ENCODE measurements around the gene COL27A1.

Gene COL27A1

GRCh38 chr9:114300846-114301797 is 145.8 kb downstream of the COL27A1 start:
- no peak for DNase-seq (ENCODE audit: low read depth in 2 of 2, low spot score in 1 of 2)

- DNase-seq (ENCODE audit: low read depth in 2 of 2, low spot score in 1 of 2), result no peak
These were observed 146.6 kb downstream of the COL27A1 start for GRCh38 chr9:114301798-114302565.

GRCh38 chr9:114302727-114303126 is 147.4 kb downstream of the COL27A1 start:
- DNase-seq (ENCODE audit: low read depth in 2 of 2, low spot score in 1 of 2), result no peak

DNA sequence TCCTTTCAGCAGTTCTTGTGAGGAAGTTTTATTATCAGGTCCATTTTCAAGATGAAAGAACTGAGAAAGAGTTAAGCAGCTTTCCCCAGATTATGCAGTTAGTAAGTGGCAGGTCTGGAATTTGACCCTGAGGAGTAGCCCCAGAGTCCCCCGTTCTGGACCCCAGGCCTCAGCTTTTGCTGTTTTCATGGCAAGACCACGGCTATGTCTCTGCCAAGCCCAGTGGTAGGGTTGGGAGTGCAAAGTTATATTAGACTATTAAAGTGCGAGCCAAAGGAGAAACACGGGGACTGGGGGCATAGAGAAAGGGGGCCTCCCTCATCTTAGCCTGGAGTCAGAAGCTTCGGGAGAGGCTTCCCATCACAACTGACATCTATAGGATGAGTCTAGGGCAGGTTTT is 148.2 kb downstream of the COL27A1 start:
- DNase-seq (ENCODE audit: low read depth in 2 of 2, low spot score in 1 of 2), result no peak

DNA sequence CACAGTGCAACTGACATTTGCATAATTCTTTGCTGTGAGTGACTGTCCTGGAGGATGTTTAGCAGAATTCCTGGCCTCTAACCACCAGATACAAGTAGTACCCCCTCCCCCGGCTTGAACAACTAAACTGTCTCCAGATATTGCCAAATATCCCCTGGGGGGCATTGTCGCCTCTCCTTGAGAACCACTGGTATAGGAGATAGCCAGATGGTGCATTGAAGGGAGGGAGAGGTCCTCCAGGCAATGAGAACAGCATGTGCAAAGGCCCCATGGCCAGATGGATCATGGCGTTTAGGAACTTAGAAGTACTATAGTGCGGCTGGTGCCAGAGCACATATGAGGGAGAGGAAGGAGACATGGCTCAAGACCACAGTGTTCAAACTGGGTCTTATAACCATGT is 148.6 kb downstream of the COL27A1 start:
- no peak for DNase-seq (ENCODE audit: low read depth in 2 of 2, low spot score in 1 of 2)

DNA sequence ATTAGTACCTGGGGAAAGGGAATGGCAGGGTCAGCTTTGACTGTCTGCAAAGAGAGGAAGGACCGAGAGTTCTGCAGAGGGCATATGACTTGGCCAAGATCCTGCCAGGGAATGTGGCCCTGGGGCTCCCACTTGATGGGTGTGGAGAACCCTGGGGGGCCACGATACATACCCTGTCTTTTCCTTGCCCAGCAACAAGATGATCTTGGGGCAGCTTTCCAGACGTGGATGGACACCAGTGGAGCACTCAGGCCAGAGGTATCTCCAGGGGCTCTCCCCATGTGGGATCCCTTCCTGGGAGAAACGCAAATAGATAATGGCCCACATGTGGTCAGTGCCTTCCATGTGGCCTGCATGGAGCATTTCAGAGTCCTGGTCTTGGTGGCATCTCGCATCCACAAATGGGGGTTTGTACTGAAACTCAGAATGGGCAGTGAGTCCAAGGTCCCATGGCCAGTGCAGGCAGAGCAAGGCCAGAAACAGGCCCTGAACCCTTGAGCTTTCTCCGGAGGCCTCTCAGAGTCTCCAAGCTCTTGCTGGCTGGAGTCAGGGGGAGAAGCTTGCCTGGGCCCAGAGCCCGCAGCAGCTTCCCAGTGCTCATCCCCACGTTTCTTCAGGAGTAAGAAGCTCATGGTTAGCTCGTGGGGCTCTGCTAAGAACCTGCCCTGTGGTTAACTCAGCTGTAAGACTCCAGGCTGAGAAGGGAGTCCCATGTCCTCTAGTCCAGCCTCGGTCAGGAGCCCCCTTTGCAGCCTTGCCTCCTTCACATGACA is 149.3 kb downstream of the COL27A1 start:
- no peak for DNase-seq (ENCODE audit: low read depth in 2 of 2, low spot score in 1 of 2)

- DNase-seq (ENCODE audit: low read depth in 2 of 2, low spot score in 1 of 2), result no peak
These were observed 152.5 kb downstream of the COL27A1 start for GRCh38 chr9:114307899-114308267.

DNA sequence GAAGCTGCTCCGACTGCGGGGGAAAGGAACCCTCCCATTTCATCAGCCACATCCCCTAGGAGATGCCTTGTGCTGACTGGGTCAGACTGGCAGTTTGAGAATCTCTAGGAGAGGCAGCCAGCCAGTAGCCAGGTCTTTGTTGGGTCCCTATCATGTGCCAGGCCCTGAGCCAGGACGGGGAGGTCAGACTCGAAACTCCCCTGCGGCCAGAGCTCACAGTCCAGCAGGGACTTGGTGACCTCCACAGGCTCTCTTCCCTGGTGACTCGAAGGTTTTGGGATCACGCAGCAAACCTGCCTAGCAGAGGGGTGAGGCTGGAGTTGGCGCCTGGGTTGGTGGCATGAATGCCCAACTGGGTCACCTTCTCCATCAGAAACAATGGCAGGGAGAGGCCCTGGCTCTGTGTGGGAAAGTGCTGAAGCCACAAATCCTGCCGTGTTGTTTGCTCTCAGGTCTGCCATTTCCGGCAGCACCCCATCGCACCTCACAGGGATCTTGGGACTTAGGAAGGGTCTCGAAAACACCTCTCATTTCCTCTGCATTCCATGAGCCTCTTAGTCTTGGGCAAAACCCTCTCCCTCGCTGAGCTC is 153.1 kb downstream of the COL27A1 start:
- DNase-seq (ENCODE audit: low read depth in 2 of 2, low spot score in 1 of 2), result no peak

GRCh38 chr9:114309096-114309495 is 153.8 kb downstream of the COL27A1 start:
- no peak for DNase-seq (ENCODE audit: low read depth in 2 of 2, low spot score in 1 of 2)

GRCh38 chr9:114310471-114311450 is 155.4 kb downstream of the COL27A1 start:
- no peak for DNase-seq (ENCODE audit: low read depth in 2 of 2, low spot score in 1 of 2)

GRCh38 chr9:114311571-114312512 is 156.5 kb downstream of the COL27A1 start:
- DNase-seq (ENCODE audit: low read depth in 2 of 2, low spot score in 1 of 2), result no peak

DNA sequence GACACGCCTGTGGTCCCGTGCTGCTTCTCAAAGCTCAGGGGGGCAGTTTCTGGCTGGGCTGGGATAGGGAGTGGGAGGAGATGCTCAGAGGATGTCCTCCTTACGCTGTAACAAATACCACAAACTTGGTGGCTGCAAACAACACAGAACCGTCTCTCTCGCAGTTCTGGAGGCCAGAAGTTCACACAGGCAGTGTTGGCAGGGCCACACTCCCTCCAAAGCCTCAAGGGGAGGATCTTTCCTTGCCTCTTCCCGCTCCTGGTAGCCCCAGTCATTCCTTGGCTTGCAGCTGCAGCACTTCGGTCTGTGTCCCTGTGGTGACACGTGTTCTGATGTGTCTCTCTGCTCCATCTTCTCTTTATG is 157.2 kb downstream of the COL27A1 start:
- DNase-seq (ENCODE audit: low read depth in 2 of 2, low spot score in 1 of 2), result no peak

DNA sequence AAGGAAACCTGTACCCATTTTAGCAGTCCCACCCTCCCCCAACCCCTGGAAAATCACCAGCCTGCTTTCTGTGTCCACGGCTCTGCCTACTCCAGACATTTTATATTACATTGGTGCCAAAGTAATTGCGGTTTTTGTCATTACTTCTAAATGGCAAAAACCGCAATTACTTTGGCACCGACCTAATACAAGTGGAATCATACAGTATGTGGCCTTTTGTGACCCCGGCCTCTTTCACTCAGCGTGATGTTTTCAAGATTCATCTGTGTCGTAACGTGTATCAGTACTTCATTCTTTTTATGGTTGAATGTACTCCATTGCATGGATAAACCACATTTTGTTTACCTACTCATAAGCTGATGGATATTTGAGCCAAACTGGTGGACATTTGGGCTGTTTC is 157.8 kb downstream of the COL27A1 start:
- no peak for DNase-seq (ENCODE audit: low read depth in 2 of 2, low spot score in 1 of 2)

GRCh38 chr9:114314256-114314867 is 159.0 kb downstream of the COL27A1 start:
- no peak for DNase-seq (ENCODE audit: low read depth in 2 of 2, low spot score in 1 of 2)

GRCh38 chr9:114314881-114315722 is 159.8 kb downstream of the COL27A1 start:
- no peak for DNase-seq (ENCODE audit: low read depth in 2 of 2, low spot score in 1 of 2)

- DNase-seq (ENCODE audit: low read depth in 2 of 2, low spot score in 1 of 2), result no peak
These were observed 160.5 kb downstream of the COL27A1 start for GRCh38 chr9:114315723-114316363.

GRCh38 chr9:114316605-114317230 is 161.4 kb downstream of the COL27A1 start:
- DNase-seq (ENCODE audit: low read depth in 2 of 2, low spot score in 1 of 2), result no peak
